ENCODE data around the gene C16orf74. TPM values are rescaled to one million over a fixed set of nuclear protein-coding genes. Genes with fewer than 3 reads are reported as not detected.

The C16orf74 gene
- total and polyA plus RNA-seq, 7 donors: 0.60 to 8.3 (median 1.4) TPM; not detected in 1

DNA sequence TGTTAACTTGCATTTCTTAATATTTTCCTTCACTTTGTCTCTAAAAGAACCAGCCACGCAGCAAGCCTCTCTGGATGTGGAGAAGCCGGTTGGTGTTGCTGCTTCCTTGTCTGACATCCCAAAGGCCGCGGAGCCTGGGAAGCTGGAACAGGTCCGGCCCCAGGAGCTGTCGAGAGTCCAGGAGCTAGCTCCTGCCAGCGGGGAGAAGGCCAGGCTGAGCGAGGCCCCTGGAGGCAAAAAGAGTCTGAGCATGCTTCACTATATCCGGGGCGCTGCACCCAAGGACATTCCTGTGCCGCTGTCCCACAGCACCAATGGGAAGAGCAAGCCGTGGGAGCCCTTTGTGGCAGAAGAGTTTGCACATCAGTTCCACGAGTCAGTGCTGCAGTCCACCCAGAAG lies 85.0 kb downstream of the C16orf74 start:
- Histone ChIP-seq H3K36me3 (peaks cover 62 to 100% (median 72%) of the 10 kb centered on the region in 4 donors), H3K27ac (no peak overlapping the region), H3K9me3 (no peaks in the 10 kb centered on the region), H3K4me3 (no peak overlapping the region), H3K4me1 (peaks cover 0 to 11% (median 9%) of the 10 kb centered on the region in 4 donors), H3K27me3 (no peaks in the 10 kb centered on the region)
- 93% methylated on average over 13 of the region's 13 CpGs for WGBS, 2 donors
- intact Hi-C loops (cut with DNase I): no loop called here
- TF ChIP-seq, protein P1, sequence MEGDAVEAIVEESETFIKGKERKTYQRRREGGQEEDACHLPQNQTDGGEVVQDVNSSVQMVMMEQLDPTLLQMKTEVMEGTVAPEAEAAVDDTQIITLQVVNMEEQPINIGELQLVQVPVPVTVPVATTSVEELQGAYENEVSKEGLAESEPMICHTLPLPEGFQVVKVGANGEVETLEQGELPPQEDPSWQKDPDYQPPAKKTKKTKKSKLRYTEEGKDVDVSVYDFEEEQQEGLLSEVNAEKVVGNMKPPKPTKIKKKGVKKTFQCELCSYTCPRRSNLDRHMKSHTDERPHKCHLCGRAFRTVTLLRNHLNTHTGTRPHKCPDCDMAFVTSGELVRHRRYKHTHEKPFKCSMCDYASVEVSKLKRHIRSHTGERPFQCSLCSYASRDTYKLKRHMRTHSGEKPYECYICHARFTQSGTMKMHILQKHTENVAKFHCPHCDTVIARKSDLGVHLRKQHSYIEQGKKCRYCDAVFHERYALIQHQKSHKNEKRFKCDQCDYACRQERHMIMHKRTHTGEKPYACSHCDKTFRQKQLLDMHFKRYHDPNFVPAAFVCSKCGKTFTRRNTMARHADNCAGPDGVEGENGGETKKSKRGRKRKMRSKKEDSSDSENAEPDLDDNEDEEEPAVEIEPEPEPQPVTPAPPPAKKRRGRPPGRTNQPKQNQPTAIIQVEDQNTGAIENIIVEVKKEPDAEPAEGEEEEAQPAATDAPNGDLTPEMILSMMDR (IDR thresholded peaks at IDR 0.05): no peak
- TF ChIP-seq POLR2A (IDR thresholded peaks at IDR 0.05) (no peak), POLR2AphosphoS5 (IDR thresholded peaks at IDR 0.05) (no peak), EP300 (IDR thresholded peaks at IDR 0.05) (no peak)
- DNase-seq: peak; percentile 61

DNA sequence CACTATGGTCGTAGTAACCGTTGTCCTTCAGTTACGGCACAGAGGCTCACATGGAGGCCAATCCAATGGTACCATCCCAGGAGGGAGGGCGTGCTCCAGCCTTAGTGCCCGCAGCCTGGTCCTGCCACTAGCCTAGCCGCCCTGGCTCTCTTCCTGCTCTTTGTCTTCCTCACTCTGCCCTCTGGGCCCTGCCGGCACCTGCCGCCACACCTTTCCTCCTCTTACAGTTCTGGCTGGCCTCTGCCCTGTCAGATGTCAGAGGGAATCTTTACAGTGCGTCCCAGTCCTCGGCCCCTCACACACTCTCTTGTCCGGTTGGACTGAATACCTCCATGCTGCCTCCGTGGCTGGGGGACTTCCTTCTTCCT lies 85.5 kb downstream of the C16orf74 start:
- Histone ChIP-seq H3K9me3 (no peaks in the 10 kb centered on the region), H3K27ac (no peak overlapping the region), H3K36me3 (peaks cover 62 to 98% (median 70%) of the 10 kb centered on the region in 4 donors), H3K4me3 (no peak overlapping the region), H3K4me1 (peaks cover 0 to 11% (median 9%) of the 10 kb centered on the region in 4 donors), H3K27me3 (no peaks in the 10 kb centered on the region)
- TF ChIP-seq POLR2AphosphoS5 (IDR thresholded peaks at IDR 0.05): no peak
- TF ChIP-seq POLR2A (IDR thresholded peaks at IDR 0.05): no peak
- TF ChIP-seq, protein P1 (IDR thresholded peaks at IDR 0.05): no peak
- no peak for TF ChIP-seq EP300 (IDR thresholded peaks at IDR 0.05)
- intact Hi-C loops (cut with DNase I): no loop called here
- 90 to 92% methylated on average over 12 of the region's 12 CpGs for WGBS, 2 donors
- DNase-seq: peak; percentile 41

DNA sequence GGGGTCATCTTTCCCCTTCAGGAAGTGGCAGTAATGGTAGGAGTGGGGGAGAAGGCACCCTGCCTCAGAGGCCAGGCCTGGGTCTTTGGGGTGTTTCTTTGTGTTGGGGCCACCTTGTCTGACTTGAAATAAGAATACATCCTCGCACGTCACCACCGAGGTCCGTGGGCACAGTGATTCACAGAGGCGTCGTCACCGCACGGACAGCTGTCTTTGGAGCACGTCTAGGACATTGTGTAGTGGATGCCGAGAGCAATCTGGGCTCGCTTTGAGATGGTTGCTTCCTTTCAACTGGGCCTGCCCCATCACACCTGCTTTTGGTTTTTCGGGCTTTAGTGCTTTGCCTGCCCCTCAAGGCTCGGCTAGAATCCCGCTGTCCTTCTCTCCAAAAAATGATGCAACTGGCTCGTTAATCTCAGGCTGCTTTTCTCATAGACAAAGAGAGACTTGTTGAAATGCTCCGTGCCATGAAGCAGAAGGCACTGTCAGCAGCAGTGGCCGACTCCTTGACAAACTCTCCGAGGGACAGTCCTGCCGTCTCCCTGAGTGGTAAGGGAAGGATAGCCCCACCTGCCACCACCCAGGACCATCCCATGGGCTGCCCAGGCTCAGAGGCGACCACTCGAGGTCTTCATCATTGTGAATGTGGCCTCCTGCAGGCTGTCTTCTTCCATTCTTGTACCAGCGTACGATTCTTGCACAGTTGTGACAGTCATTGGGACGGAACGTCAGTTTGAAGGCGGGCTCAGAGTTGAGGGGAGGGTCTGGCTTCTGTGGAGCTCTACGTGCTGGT lies 86.1 kb downstream of the C16orf74 start:
- peak overlapping the region in 2 of 4 donors; percentile 30 to 62 for H3K27ac ChIP-seq
- intact Hi-C loops (cut with DNase I): no loop called here

DNA sequence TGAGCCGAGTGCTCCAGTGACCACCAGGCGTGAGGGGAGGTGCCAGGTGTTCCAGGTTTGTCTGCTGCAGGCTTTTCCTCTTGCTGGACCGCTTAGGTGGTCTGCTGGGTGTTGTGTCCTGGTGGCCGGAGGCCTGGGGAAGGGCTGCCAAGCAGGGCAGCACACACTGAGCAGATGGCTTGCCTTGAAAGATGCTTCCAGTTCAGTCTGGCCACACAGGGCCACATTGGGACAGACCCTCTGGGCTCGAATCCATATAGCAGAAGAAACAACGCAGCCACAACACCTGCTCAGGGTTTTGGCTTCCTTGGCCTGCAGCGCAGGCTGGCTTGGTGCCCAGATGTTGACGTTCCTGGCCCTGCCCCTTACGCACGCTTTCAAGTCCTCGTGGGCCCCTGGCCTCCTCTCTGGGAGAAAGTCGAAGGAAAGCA lies 87.0 kb downstream of the C16orf74 start:
- peaks cover 0 to 11% (median 9%) of the 10 kb centered on the region in 4 donors for H3K4me1 ChIP-seq
- H3K4me3 ChIP-seq: no peak overlapping the region
- TF ChIP-seq EP300 (IDR thresholded peaks at IDR 0.05): peak in 2 of 4 donors; percentile 26 to 37
- peak in 3 of 4 donors; percentile 22 to 65 (median 61) for TF ChIP-seq POLR2AphosphoS5 (IDR thresholded peaks at IDR 0.05)
- TF ChIP-seq, protein P1 (IDR thresholded peaks at IDR 0.05): no peak
- 37 to 70% methylated on average over 12 of the region's 12 CpGs for WGBS, 2 donors
- H3K27ac ChIP-seq: peak overlapping the region in 3 of 4 donors; percentile 30 to 62 (median 40)
- no peaks in the 10 kb centered on the region for H3K9me3 ChIP-seq
- intact Hi-C loops (cut with DNase I): no loop called here
- peaks cover 54 to 93% (median 70%) of the 10 kb centered on the region in 4 donors for H3K36me3 ChIP-seq
- no peaks in the 10 kb centered on the region for H3K27me3 ChIP-seq
- peak; percentile 88 for DNase-seq

More for the DNA sequence above, 86.1 kb downstream of the C16orf74 start:
- peaks cover 0 to 11% (median 9%) of the 10 kb centered on the region in 4 donors for H3K4me1 ChIP-seq
- peak; percentile 33 for DNase-seq
- no peaks in the 10 kb centered on the region for H3K9me3 ChIP-seq
- no peaks in the 10 kb centered on the region for H3K27me3 ChIP-seq
- 94% methylated on average over 27 of the region's 27 CpGs for WGBS, 2 donors
- H3K4me3 ChIP-seq: no peak overlapping the region
- H3K36me3 ChIP-seq: peaks cover 59 to 93% (median 70%) of the 10 kb centered on the region in 4 donors
- TF ChIP-seq POLR2A (IDR thresholded peaks at IDR 0.05) (no peak), POLR2AphosphoS5 (IDR thresholded peaks at IDR 0.05) (no peak), EP300 (IDR thresholded peaks at IDR 0.05) (no peak)
- TF ChIP-seq, protein P1 (IDR thresholded peaks at IDR 0.05): no peak
